ENCODE results near the gene PTN. TPM values are rescaled to one million over a fixed set of nuclear protein-coding genes. Genes with fewer than 3 reads are reported as not detected.

PTN gene
- total and polyA plus RNA-seq, 9 of the 15 experiments (the other 6 are each of a cell fraction or from before 2014, with no cell fraction given): not detected

- no peaks in the 10 kb centered on the region for H3K36me3 ChIP-seq (ENCODE audit: control insufficient read depth, insufficient read depth, low read length)
- no peaks in the 10 kb centered on the region for H4K20me1 ChIP-seq (replicated peaks; ENCODE audit: control insufficient read depth, insufficient read depth, low read length)
- ChIA-PET CTCF (ENCODE audit: low intra/inter-chr PET ratio) (no interaction called here), POLR2A (no interaction called here)
- in situ Hi-C loops (cut with MboI): no loop called here
- no peaks in the 10 kb centered on the region for H3K27me3 ChIP-seq (ENCODE audit: control insufficient read depth in 2 of 2, insufficient read depth in 2 of 2, low read length in 2 of 2)
- intact Hi-C loops (cut with micrococcal nuclease): no loop called here
- BruUV-seq (replicated peaks): no TSS peak
- ATAC-seq: no peak
- no peaks in the 10 kb centered on the region for H3K9me1 ChIP-seq (ENCODE audit: control insufficient read depth, insufficient read depth, low read length)
- H2AFZ ChIP-seq (ENCODE audit: low read depth, low read length): no peak overlapping the region
- no peaks in the 10 kb centered on the region for H3K79me2 ChIP-seq (ENCODE audit: control insufficient read depth, insufficient read depth, low read length)
- H3K9ac ChIP-seq (ENCODE audit: insufficient read depth in 1 of 2, low read depth in 2 of 2, low read length in 2 of 2): no peak overlapping the region
- H3K4me3 ChIP-seq: no peak overlapping the region
- H3K27ac ChIP-seq (ENCODE audit: extremely low read depth, low read depth, low read length): no peak overlapping the region
- no peak overlapping the region for H3K4me2 ChIP-seq (ENCODE audit: insufficient read depth, low read length)
- WGBS (ENCODE audit: insufficient coverage, low coverage, missing lambda C conversion rate): 0% methylated on average over 7 of the region's 7 CpGs
- no peak for DNase-seq (ENCODE audit: extremely low read depth in 1 of 4, low spot score in 3 of 4)
- H3K9me3 ChIP-seq (replicated peaks; ENCODE audit: control insufficient read depth, insufficient read depth, low read depth, low read length): 0 out of 2 replicates have a peak, but pooled peaks cover 1% of the 10 kb centered on the region
- TF ChIP-seq USF2 (CRISPR knock-in tag; IDR thresholded peaks at IDR 0.05) (no peak), TAF7 (tag; IDR thresholded peaks at IDR 0.05) (no peak), PREB (CRISPR knock-in tag; IDR thresholded peaks at IDR 0.05) (no peak), LEF1 (IDR thresholded peaks at IDR 0.05) (no peak), ZNF253 (CRISPR knock-in tag; conservative IDR thresholded peaks at IDR 0.05) (no peak), STAG1 (CRISPR knock-in tag; IDR thresholded peaks at IDR 0.05; ENCODE audit: borderline replicate concordance) (no peak), NUFIP1 (IDR thresholded peaks at IDR 0.05; ENCODE audit: partially characterized antibody) (no peak), KDM1A (IDR thresholded peaks at IDR 0.05) (no peak), DNMT1 (IDR thresholded peaks at IDR 0.05) (no peak), RHOXF2B (CRISPR knock-in tag; conservative IDR thresholded peaks at IDR 0.05) (no peak), ZBTB43 (CRISPR knock-in tag; IDR thresholded peaks at IDR 0.05) (no peak), ELF1 (tag; IDR thresholded peaks at IDR 0.05) (no peak), SMAD3 (CRISPR knock-in tag; conservative IDR thresholded peaks at IDR 0.05) (no peak), SMC3 (conservative IDR thresholded peaks at IDR 0.05; ENCODE audit: insufficient read depth, low read depth, low read length) (no peak), PCBP1 (IDR thresholded peaks at IDR 0.05; ENCODE audit: low read depth, low read length, poor library complexity, severe bottlenecking) (no peak)
- no peaks in the 10 kb centered on the region for H3K4me1 ChIP-seq (replicated peaks in 1 of 2; ENCODE audit: control insufficient read depth in 2 of 2, insufficient read depth in 2 of 2, low read length in 2 of 2)
- no peak for FAIRE-seq
Measured at GRCh38 chr7:137262599-137262998, 80.9 kb downstream of the PTN start.
